ENCODE data around the gene PRM1.
A peak's percentile ranks its signal among the peaks of the same experiment; 100 is the strongest.
"Not testable (repeated sequence)": the region's sequence is repeated elsewhere in the genome, so short reads cannot be mapped to it uniquely, and the experiment has no call there.

PRM1 gene

DNA sequence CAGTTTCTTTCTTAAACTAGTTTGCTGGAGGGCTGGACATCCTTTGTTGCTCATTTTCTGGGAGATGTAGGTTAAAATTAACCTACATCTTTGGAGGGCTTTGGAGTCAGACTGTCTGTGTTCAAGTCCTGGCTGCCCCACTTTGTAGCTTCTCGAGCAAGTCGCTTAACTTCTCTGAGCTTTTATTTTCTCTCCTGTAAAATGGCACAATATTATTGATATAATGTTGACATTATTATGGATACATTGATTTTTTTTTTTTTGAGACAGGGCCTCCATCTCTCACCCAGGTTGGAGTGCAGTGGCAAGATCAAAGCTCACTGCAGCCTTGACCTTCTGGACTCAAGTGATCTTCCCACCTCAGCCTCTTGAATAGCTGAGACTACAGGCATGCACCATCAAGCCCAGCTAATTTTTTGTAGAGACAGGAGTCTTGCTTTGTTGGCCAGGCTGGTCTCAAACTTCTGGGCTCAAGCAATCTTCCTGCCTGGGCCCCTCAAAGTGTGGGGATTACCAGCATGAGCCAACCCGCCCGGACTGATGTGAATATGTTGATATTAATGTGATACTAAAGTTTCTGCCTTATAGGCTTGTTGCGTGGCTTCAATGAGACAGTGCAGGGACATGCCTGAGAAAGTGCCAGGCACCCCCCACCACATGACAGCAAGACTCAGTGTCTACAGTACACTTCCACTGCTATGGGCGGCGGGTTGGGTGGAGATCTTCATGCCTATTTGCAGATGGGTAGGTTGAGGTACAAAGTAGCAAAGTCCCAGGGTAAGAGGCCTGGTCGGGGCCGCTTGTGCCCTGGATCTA is 32.6 kb upstream of the PRM1 start:
- DNase-seq: no peak

DNA sequence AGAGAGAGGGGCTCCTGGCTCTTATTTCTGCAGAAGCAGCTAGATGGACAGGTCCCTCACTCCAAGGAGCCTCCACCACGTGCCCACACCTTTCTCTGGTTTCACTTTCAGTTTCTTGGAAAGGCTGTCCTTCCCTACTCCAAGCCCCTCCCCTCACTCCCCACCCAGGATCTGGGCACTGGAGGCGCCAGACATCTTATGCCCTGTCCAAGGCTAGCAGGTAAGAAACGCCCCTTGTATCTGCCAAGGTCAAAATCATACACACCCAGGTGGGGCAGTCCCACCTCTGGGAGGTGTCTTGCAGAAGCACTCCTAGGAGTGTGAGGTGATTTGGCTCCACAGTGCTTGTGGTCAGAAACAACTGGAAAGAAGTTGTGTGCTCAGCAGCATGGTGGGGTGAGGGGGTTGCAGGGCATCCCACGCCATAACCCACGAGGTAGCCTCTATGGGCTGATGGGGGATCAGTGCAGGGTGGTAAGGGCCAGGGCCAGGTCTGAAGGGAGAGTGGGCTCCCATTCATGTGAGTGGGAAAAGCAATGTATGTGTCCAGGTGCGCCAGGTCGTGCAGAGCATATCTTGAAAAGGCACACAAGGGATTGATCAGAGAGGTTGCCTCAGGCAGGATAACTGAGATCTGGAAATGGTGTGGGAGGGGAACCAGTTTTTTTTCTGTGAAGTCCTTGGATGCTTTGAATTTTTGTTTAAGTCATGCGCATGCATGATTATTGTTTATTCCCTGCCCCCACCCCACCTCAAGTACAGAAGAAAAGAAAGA is 31.8 kb upstream of the PRM1 start:
- DNase-seq: peak; percentile 26

DNA sequence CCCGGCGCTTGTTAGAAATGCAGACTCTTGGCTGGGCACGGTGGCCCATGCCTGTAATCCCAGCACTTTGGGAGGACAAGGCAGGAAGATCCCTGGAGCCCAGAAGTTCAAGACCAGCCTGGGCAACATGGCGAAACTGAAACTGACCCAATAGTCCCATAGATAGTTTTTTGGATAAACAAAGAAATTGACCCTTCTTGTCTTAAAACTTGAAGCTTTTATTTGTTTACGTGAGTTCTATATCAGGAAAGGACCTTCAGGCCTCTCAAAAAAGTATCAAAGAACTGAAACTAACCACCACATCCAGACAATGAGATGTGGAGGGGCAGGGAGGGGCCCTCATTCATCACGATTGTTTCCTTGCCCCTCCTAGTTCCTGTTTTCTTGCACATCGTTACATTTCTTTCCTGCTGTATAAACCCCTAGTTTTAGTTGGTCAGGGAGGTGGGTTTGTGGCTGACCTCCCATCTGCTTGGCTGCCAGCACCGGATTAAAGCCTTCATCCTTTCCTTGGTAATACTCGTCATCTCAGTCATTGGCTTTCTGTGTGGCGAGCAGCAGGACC is 29.9 kb upstream of the PRM1 start:
- DNase-seq: no peak

DNA sequence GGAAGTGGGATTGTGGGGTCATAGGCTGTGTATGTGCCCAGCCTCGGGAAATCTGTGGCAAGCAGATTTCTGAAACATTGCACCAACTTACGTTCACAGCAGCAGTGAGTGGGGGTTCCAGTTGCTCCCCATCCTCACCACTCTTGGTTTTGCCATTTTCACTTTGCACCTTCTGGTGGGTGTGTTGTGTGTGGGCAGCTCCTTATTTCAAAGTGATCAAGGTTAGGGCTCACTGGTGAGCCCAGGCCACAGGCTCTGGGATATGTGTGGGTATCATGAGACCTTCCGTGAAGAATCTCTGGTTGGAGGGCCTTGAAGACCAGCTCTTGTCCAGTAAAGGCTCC is 29.5 kb upstream of the PRM1 start:
- DNase-seq: no peak

DNA sequence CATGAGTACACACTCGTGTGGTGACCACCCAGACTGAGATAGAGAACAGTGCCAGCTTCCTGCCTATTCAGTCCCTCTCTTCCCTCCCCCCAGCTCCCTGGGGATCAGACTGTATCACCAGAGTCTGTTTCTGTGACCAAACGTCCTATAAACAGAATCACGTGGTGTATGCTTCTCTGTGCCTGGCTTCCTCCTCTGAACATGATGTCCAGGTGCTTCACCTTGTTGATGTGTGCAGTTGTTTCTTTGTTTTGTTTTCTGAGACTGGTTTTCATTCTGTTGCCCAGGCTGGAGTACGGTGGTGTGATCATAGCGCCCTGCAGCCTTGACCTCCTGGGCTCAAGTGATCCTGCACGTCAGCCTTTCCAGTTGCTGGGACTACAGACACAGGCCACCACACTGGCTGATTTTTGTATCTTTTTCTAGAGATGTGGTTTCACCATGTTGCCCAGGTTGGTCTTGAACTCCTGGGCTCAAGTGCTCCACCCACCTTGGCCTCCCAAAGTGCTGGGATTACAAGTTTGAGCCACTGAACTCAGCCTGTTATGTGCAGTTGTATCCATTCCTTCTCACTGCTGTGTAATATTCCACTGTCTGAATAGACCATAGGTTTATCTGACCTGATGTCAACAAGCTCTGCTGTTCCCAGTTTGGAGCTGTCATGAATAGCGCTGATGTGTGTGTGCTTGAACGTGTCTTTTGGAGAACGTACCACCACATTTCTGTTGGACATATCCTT is 28.9 kb upstream of the PRM1 start:
- no peak for DNase-seq

DNA sequence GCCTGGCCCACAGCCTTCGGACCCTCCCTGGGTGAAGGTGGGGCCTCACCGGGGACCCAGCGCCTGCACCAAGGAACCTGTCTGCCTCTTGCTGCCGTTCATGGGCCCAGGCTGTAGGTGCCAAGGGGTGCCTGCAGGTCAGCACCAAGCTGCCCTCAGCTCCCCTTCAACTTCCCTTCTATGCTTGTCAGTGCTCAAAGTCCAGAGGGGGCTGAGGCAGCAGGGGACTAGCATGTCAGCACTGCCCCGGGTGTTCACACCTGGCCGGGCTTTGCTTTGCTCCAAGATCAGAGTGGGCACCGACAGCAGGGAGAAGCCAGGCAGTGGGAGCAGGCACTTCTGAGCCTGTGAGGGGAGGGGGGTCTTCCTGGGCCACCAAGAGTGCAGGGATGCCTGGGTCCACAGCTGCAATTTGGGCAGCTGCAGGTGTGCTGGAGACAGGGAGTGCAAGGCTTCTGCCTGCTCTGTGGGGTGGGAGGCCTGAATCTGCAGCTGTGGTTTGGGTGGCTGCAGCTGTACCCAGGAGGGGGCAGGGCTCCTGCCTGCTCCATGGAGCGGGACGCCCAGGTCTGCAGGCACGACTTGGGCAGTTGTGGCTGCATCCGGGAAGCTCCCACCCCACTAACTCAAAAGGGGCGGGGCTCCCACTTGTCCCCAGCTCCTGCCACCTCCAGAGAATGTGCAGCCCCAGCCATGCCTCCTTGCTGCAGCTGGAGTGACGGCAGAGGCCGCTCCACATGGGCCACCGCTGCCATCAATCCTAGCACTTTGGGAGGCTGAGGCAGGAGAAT is 27.6 kb upstream of the PRM1 start:
- DNase-seq: no peak

DNA sequence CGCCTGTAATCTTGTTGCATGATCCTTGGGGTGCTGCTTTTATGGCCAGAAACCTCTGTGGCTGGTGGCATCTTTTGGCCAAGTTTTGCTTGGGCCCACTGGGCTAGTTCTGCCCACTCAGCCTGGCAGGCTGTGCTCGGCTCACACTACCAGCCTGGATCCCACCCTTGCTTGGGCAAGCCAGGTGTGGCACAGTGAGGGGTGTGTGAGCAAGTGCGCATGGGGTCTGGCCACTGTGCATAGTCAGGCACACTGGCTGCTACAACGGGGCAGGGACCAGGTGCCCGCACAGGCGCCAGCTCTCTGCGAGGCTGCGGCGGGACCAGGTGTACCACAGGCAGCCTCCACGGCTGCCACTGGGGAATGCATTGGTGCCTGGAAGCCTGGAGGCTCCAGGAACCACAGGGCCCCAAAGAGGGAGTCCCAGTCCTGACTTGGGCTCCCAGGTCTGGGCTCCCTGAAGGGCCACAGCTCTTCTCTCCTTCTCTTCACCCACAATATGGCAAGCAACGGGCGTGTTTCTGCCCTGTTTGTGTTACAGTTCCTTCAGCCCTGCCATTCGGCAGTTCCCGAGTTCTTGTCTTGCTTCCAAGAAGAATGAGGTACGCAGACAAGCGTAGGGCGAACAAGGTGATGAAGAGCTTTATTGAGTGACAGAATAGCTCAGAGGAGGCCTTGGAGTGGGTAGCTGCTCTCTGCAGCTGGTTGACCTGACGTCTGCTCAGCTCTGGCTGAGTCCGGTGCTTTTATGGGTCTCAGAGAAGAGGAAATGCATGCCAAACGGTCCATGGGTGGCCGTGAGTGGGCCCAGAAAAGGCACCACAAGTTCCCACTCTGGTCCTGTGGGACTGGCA is 26.7 kb upstream of the PRM1 start:
- DNase-seq: no peak

DNA sequence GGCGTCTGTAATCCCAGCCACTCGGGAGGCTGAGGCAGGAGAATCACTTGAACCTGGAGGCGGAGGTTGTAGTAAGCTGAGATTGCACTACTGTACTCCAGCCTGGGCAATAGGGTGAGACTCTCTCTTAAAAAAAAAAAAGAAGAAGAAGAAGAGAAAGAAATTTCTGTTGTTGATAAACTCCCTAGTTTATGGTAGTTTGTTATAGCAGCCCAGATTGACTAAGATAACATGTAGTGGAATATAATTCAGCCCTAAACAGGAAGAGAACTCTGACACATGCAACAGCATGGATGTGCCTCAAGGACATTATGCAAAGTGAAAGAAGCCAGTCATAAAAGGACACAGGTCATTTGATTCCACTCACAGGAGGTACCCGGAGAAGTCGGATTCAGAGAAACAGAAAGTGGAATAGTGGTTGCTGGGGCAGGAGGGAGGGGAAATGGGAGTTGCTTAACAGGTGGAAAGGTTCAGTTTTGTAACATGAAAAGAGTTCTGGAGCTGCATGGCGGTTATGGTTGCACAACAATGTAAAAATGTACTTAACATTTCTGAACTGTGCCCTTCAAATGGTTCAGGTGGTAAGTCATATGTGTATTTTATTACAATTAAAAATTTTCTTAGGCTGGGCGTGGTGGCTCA is 26.0 kb upstream of the PRM1 start:
- no peak for DNase-seq

DNA sequence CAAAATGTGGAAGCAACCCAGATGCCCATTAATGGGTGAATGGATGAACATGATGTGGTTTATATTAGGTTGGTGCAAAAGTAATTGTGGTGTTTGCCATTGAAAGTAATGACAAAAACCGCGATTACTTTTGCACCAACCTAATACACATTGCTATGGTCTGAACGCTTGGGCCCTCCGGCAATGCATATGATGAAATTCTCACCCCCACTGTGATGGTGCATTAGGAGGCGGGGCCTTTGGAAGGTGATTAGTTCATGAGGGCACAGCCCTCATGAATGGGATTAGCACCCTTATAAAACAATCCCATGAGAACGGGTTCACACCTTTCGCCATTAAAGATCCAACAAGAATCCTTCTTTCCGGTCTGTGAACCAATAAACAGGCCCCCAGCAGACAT is 25.3 kb upstream of the PRM1 start:
- DNase-seq: no peak

DNA sequence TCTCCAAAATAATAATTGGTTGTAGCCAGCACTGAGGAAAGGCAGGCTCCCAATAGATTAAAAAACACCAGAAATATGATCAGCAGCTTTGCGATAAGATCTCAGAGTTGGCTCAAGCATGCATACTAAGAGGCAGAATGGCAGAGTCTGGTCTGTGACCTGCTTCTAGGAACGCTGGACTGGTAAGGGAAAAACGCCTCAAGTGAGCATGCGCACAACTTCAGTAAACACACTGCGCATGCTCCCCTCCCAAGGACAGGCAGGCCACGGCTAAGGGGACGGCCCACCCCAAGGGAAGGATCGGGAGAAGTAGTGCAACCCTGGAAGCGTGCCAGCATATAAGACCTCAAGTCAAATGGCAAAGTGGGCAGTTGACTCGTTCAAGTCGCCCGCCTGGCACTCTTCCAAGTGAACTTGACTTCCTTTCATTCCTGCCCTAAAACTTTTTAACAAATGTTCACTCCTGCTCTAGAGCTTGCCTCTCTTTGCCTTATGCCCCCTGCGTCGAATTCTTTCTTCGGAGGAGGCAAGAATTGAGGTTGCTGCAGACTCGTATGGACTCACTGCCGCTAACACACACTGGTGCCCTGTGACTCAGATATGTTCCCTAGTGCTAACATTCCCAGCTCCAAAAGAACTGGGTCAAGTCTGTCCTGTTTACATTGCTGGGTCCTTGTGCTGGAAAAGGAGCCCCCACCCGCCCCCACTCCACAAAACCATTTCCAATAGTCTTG is 22.4 kb upstream of the PRM1 start:
- DNase-seq: no peak

DNA sequence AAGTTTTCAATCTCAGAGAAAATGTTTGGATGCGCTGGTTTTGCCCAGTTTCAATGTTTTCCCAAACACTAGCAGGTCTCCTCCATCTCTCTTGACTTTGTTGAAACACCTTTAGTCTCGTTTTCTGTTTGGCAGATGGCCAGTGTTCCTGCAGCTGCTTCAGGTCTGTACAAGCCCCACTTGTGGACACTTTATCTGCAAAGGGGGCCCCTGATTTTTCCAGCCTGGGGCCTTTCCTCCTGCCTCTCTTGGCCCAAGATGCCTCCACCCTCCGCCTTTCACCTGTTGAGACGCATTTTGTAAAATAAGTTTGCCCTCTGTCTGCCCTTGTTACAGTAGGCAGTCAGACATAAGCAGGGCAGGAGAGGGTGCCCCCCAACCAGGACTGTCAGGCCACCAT is 21.8 kb upstream of the PRM1 start:
- DNase-seq: no peak

DNA sequence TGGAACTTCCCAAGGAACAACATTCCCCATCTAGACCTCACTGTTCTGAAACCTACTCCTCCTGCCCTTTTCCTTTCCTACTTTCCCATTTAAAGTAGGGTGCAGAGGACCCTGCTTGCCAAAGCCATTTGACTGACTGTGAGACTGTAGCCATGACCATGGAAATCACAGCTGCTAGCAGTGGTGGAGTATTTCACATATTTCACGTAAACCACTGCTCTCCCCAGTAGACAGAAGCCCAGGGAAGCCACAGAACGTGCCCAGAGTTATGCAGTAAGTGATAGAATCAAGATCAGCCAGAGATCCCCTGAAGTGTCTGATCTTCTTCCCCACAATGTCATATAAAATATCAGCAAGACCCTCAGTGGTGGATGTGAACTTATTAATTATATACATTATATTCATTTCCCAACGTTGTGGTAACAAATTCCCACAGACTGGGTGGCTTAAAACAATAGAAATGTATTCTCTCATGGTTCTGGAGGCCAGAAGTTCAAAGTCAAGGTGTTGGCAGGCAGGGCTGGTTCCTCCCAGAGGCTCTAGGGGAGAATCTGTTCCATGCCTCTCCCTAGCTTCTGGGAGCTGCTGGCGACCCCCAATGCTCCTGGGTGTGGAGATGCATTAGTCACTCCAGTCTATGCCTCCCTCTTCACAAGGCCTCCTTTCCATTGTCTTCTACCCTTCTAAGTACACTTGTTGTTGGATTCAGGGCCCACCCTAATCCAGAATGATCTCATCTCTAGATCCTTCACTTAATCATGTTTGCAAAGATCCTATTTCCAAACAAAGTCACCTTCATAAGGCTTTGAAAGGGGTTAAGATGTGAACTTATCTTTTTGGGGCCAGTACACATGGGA is 20.7 kb upstream of the PRM1 start:
- no peak for DNase-seq

DNA sequence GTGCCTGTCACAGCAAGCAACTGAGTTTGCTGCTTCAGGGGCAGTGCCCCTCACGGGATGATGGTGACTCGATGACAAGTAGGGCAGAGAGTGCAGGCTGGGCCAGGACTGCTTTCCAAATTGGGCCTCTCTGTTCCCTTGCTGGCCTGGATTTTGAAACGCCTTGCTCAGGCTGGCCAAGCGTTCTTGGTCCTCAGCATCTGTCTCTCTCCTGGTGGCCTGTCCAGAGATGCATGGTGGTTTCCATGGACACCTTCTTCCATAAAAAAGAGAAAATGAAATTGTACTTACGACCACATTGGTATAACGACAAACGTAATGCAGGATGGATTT is 19.4 kb upstream of the PRM1 start:
- DNase-seq: no peak

DNA sequence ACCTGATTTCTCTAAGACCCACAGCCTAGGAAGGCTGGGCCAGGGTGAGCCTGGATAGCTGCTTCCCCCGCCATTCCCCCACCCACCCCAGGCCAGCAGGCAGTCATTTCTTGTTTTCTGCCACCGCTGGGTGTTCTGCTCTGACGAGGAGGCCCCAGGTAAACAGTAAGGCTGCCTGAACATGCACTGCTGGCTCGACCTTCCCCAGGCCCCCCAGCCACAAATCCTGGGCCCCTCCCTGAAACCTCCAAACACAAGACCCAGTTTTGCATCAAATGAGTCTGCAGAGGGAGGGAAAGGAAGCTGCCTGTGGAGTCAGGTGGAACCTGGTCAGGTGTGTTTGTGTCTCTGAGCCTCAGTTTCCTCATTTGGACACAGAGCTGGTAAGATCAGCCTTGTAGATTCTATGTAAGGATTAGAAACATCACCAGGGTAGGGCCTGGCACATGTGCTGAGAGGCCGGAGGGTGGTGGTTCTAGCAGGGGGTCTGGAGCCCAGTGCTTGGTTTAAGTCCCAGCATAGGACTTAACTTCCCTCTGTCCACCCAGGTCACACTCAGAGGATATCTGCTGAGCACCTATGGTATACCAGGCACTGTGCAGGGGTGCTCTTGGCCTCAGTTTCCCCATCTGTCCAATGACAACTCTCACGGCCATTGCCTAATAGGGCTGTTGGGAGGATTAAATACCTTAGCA is 18.9 kb upstream of the PRM1 start:
- no peak for DNase-seq

DNA sequence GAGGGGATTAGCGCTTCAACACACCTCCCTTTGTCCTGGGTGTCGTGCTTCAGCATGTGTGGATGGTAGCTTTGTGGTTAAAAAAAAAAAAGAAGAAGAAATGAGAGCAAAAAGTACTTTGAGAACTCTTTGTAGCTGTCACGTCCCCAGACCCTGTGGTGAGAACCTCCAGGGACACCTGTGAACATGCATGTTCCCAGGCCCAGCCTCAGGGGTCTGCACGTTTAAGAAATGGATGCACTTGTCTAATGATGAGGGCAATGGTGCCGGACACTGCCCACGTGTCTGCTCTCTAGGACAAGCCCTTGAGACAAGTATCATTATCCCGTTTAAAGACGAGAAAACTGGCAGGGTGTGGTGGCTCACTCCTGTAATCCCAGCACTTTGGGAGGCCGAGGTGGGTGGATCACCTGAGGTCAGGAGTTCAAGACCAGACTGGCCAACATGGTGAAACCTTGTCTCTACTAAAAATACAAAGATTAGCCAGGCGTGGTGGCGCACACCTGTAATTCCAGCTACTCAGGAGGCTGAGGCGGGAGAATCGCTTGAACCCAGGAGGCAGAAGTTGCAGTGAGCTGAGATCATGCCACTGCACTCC is 17.9 kb upstream of the PRM1 start:
- not testable (repeated sequence) for DNase-seq

DNA sequence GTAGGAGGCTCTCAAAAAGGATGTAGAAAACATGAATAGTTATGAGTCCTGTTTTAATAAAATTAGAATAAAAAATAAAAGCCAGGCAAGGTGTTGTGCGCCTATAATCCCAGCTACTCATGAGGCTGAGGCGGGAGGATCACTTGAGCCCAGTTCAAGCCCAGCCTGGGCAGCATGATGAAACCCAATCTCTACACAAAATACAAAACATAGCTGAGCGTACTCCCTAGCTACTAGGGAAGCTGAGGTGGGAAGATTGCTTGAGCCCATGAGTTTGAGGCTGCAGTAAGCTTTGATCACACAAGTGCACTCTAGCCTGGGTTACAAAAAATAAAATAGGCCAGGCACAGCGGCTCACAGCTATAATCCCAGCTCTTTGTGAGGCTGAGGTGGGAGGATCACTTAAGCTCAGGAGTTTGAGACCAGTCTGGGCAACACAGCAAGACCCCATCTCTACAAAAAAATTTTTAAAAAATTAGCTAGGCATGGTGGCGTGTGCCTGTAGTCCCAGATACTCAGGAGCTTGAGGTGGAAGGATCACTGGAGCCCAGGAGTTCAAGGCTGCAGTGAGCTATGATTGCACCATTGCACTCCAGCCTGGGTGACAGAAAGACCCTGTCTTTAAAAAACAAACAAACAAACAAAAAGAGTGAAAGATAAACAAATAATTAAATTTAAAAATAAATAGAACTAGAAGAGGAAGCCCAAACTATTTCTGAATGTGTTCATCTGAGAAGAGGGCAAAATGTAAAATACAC is 17.2 kb upstream of the PRM1 start:
- DNase-seq: no peak

DNA sequence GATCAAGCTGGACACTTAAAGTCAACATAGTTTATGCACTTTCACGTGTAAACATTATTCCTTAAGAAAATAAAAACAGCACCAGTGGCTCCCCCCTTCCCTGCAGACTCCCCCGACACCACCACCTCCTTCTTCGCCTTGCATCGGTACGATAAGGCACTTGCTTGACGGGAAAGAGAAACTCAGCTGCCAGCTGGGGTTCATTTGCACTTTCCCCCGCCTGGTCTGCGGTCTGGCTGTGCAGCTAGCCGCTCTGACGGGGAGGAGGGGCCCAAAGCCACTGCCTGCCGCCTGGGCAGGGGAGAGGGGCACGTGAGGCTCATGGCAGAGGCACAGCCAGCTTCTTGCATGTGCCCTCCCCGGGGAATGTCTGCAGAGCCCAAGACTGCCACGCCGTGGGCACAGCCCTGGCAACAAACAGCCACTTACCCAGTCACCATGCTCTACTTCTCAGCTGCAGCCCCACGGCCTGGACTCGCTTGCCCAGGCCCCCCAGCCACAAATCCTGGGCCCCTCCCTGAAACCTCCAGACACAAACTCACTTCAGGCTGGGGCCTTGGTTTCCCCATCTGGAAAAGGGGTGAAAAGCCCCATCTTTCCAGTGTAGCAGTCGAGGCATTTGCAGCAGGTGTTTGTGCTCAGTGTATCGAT is 16.5 kb upstream of the PRM1 start:
- DNase-seq: peak; percentile 76

All from stimulated activated CD4-positive, alpha-beta T cell treated with anti-CD3 and anti-CD28 coated beads, Interleukin-15, amount 100 ng/mL, for 24 hours (primary cell).